Measurements from ENCODE around the gene TSPAN18.

The TSPAN18 gene

GRCh38 chr11:44763121-44763820, 36.5 kb downstream of the TSPAN18 start:
- Histone ChIP-seq H4K20me1 (ENCODE audit: insufficient read depth, low read length) (no peaks in the 10 kb centered on the region), H2AFZ (ENCODE audit: low read depth, low read length) (no peak overlapping the region), H3K9ac (ENCODE audit: low read length) (no peak overlapping the region; the same call in 1 of the 2 replicates), H3K79me2 (ENCODE audit: low read length) (no peaks in the 10 kb centered on the region), H3K9me3 (ENCODE audit: insufficient read depth, low read length) (peaks cover under 1% of the 10 kb centered on the region; the same call in 1 of the 2 replicates), H3K4me3 (ENCODE audit: low read length) (no peak overlapping the region), H3K4me1 (ENCODE audit: low read length) (peaks cover 18% of the 10 kb centered on the region), H3K27me3 (ENCODE audit: low read depth, low read length) (peaks cover 11% of the 10 kb centered on the region; the same call in 1 of the 2 replicates), H3K27ac (ENCODE audit: low read length) (no peak overlapping the region), H3K4me2 (ENCODE audit: low read length) (peak overlapping the region; percentile 61), H3K36me3 (replicated peaks; ENCODE audit: low read depth, low read length) (no peaks in the 10 kb centered on the region)
- no peak for TF ChIP-seq CTCF (IDR thresholded peaks at IDR 0.05; ENCODE audit: low read depth, low read length)
- no peak for TF ChIP-seq EZH2phosphoT487 (IDR thresholded peaks at IDR 0.05; ENCODE audit: low read depth)

GRCh38 chr11:44764583-44764982, 37.8 kb downstream of the TSPAN18 start:
- H3K9me3 ChIP-seq (ENCODE audit: insufficient read depth, low read length), result no peaks in the 10 kb centered on the region
- no peak overlapping the region for H3K4me3 ChIP-seq (ENCODE audit: low read length)
- H3K9ac ChIP-seq (ENCODE audit: low read length), result no peak overlapping the region
- no peaks in the 10 kb centered on the region for H3K36me3 ChIP-seq (replicated peaks; ENCODE audit: low read depth, low read length)
- TF ChIP-seq CTCF (IDR thresholded peaks at IDR 0.05; ENCODE audit: low read depth, low read length), result no peak
- no peak for TF ChIP-seq EZH2phosphoT487 (IDR thresholded peaks at IDR 0.05; ENCODE audit: low read depth)
- H3K4me1 ChIP-seq (ENCODE audit: low read length), result peaks cover 18% of the 10 kb centered on the region
- H3K27me3 ChIP-seq (ENCODE audit: low read depth, low read length), result peaks cover 2% of the 10 kb centered on the region; the same call in 1 of the 2 replicates
- no peak overlapping the region for H3K27ac ChIP-seq (ENCODE audit: low read length)
- no peak overlapping the region for H3K4me2 ChIP-seq (ENCODE audit: low read length)
- H2AFZ ChIP-seq (ENCODE audit: low read depth, low read length), result no peak overlapping the region
- no peaks in the 10 kb centered on the region for H4K20me1 ChIP-seq (ENCODE audit: insufficient read depth, low read length)
- no peaks in the 10 kb centered on the region for H3K79me2 ChIP-seq (ENCODE audit: low read length)

GRCh38 chr11:44765026-44765595, 38.3 kb downstream of the TSPAN18 start:
- Histone ChIP-seq H3K36me3 (replicated peaks; ENCODE audit: low read depth, low read length) (no peaks in the 10 kb centered on the region), H3K4me1 (ENCODE audit: low read length) (peaks cover 18% of the 10 kb centered on the region)

More at GRCh38 chr11:44765026-44765595, 38.3 kb downstream of the TSPAN18 start:
- Histone ChIP-seq H4K20me1 (ENCODE audit: insufficient read depth, low read length) (no peaks in the 10 kb centered on the region), H3K27me3 (ENCODE audit: low read depth, low read length) (no peaks in the 10 kb centered on the region), H3K79me2 (ENCODE audit: low read length) (no peaks in the 10 kb centered on the region), H3K9ac (ENCODE audit: low read length) (no peak overlapping the region), H3K27ac (ENCODE audit: low read length) (no peak overlapping the region), H3K4me2 (ENCODE audit: low read length) (no peak overlapping the region), H3K9me3 (ENCODE audit: insufficient read depth, low read length) (no peaks in the 10 kb centered on the region), H3K4me3 (ENCODE audit: low read length) (no peak overlapping the region), H2AFZ (ENCODE audit: low read depth, low read length) (no peak overlapping the region)
- TF ChIP-seq EZH2phosphoT487 (IDR thresholded peaks at IDR 0.05; ENCODE audit: low read depth) (no peak), CTCF (IDR thresholded peaks at IDR 0.05; ENCODE audit: low read depth, low read length) (no peak)

Measured in OCI-LY3 (cell line).